Activated CD4-positive, alpha-beta memory T cell treated with anti-CD3 and anti-CD28 coated beads, Interleukin-2, amount 10 ng/mL, durations not matched to agents 7 days and 5 days (primary cell): Measurements from ENCODE around the gene ZNF431. TPM values are rescaled to one million over a fixed set of nuclear protein-coding genes. Genes with fewer than 3 reads are reported as not detected.
"Not testable (repeated sequence)": the region's sequence is repeated elsewhere in the genome, so short reads cannot be mapped to it uniquely, and the experiment has no call there.

Experiments used
- CTCF ChIA-PET: fragments of 350-600 bp; sonication (Branson Sonifier 250); formaldehyde crosslinking; loops from one replicate; lab custom pipeline; 2021; ENCODE audit warnings: antibody characterized with exemption, inconsistent platforms; lab: Charles Lee
- POLR2A ChIA-PET: fragments of 350-600 bp; sonication (Branson Sonifier 250); formaldehyde crosslinking; loops from one replicate; lab custom pipeline; 2021; ENCODE audit warnings: antibody characterized with exemption; lab: Charles Lee
- DNase-seq: peaks from one replicate; pipeline ENCODE4 v3.0.0-alpha.2; 2020
- H3K27ac Mint-ChIP-seq: one replicate; pipeline ENCODE4 v1.8.0; 2021; ENCODE audit warnings: mild to moderate bottlenecking, mixed read lengths
- H3K27me3 Mint-ChIP-seq: one replicate; pipeline ENCODE4 v1.8.0; 2021; ENCODE audit warnings: mixed read lengths
- H3K36me3 Mint-ChIP-seq: one replicate; pipeline ENCODE4 v1.8.0; 2021; ENCODE audit warnings: low read depth, mixed read lengths
- H3K4me1 Mint-ChIP-seq: one replicate; pipeline ENCODE4 v1.8.0; 2021; ENCODE audit warnings: mixed read lengths
- H3K4me3 Mint-ChIP-seq: one replicate; pipeline ENCODE4 v1.8.0; 2021; ENCODE audit warnings: mild to moderate bottlenecking, mixed read lengths
- H3K9me3 Mint-ChIP-seq: one replicate; pipeline ENCODE4 v1.8.0; 2021; ENCODE audit warnings: mixed read lengths
- total RNA-seq, 2 experiments: library from RNA; stranded (reverse); gene quantifications; one replicate each; pipeline ENCODE4 v1.2.3, GENCODE V29; 2021

ZNF431 gene
- total RNA-seq, 2 experiments from 2014 or later: 16.1 to 20.5 TPM

DNA sequence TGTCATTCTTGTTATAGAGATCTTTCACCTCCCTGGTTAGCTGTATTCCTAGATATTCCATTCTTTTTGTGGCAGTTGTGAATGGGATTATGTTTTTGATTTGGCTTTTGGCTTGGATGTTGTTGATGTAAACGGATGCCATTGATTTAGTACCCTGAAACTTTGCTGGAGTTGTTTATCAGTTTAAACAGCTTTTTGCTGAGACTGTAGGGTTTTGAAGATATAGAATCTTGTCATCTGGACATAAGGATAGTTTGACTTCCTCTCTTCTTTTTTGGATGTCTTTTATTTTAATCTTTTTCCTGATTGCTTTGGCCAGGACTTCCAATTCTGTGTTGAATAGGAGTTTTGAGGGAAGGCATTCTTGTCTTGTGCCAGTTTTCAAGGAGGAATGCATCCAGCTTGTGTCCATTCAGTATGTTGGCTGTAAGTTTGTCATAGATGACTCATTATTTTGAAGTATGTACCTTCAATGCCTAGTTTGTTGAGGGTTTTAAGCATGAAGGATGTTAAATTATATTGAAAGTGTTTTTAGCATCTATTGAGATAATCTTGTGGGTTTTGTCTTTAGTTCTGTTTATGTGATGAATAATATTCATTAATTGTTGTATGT is 16.8 kb downstream of the ZNF431 start:
- no peak overlapping the region for H3K4me3 Mint-ChIP-seq
- no peaks in the 10 kb centered on the region for H3K27me3 Mint-ChIP-seq
- DNase-seq: no peak
- H3K9me3 Mint-ChIP-seq: peaks cover 32% of the 10 kb centered on the region
- H3K4me1 Mint-ChIP-seq: no peaks in the 10 kb centered on the region
- ChIA-PET POLR2A (no interaction called here), CTCF (no interaction called here)
- H3K36me3 Mint-ChIP-seq: peaks cover 79% of the 10 kb centered on the region
- H3K27ac Mint-ChIP-seq: no peak overlapping the region

DNA sequence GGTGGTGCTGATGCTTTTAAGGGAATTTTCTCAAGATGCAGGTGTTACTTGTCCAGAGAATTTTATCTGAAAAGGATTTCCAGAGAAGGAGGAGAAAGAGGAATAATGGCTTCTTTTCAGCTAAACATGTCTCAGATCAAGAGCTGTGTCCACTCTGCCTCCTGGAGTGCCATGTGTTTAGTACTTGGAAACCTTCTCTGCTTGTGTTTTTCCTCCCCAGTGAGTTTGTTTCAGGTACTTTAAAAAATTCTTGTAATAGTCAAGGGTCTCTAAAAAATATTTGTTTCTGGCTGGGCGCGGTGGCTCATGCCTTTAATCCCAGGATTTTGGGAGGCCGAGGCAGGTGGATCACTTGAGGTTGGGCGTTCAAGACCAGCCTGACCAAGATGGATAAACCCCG is 22.7 kb downstream of the ZNF431 start:
- no peak for DNase-seq
- ChIA-PET POLR2A (no interaction called here), CTCF (no interaction called here)
- no peaks in the 10 kb centered on the region for H3K4me1 Mint-ChIP-seq
- no peak overlapping the region for H3K4me3 Mint-ChIP-seq
- peaks cover 11% of the 10 kb centered on the region for H3K9me3 Mint-ChIP-seq
- H3K27me3 Mint-ChIP-seq: no peaks in the 10 kb centered on the region
- peaks cover 75% of the 10 kb centered on the region for H3K36me3 Mint-ChIP-seq
- H3K27ac Mint-ChIP-seq: no peak overlapping the region

DNA sequence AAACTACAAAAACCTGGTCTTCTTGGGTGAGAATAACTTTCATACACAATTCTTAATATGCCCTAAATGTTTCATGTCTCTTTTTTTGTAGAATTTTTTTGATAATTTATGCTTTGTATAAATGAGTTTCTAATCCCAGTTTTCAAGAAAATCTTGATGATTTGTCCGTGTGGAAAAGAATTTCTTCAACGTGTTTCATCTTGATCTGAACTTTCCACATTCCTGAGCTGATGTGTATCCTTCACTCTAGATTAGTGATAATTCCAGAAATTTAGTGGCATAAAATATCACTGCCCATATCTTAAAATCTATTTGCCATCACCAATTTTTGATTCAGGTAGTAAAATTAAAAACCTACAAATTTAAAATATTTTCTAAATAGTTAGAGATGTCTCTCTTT is 24.6 kb downstream of the ZNF431 start:
- ChIA-PET POLR2A (no interaction called here), CTCF (no interaction called here)
- Mint-ChIP-seq H3K27ac (no peak overlapping the region), H3K36me3 (peaks cover 74% of the 10 kb centered on the region), H3K9me3 (peaks cover 7% of the 10 kb centered on the region), H3K4me1 (no peaks in the 10 kb centered on the region), H3K27me3 (no peaks in the 10 kb centered on the region), H3K4me3 (no peak overlapping the region)
- DNase-seq: no peak

DNA sequence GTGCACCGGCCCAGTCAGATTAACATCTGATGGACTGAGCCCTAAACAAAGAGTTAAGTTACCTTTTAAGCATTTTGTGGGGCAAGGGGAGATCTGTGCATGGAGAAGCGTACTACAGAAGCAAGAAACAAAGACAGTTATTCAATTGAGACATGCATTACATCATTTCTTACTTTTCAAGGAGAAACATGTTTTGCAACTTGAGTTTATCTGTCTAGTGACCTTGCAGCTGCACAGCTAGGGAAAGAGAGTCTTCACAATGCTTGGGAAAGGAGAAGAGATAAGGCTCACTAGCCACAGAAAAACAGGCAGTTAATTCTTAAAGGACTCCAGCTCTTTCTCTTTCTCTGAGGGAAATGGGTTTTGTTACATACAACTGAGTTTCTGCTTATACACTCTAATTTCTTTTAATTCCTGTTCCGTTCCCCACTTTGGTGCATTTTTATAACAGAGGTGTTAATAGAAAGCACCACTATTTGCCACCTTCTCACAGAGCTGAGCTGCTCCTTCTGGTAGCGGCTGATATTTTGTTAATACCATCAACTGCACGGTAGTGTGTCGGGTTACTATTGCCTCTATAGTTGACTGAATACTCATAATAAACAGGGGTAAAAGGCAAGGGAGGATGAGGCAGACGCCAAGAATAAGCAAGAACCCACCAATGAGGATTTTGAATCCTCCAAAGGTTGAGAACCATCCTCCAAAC is 55.9 kb downstream of the ZNF431 start:
- peaks cover 5% of the 10 kb centered on the region for H3K9me3 Mint-ChIP-seq
- H3K27ac Mint-ChIP-seq: no peak overlapping the region
- H3K4me3 Mint-ChIP-seq: no peak overlapping the region
- H3K27me3 Mint-ChIP-seq: no peaks in the 10 kb centered on the region
- no peaks in the 10 kb centered on the region for H3K4me1 Mint-ChIP-seq
- no peak for DNase-seq
- ChIA-PET CTCF (no interaction called here), POLR2A (no interaction called here)
- H3K36me3 Mint-ChIP-seq: no peaks in the 10 kb centered on the region

DNA sequence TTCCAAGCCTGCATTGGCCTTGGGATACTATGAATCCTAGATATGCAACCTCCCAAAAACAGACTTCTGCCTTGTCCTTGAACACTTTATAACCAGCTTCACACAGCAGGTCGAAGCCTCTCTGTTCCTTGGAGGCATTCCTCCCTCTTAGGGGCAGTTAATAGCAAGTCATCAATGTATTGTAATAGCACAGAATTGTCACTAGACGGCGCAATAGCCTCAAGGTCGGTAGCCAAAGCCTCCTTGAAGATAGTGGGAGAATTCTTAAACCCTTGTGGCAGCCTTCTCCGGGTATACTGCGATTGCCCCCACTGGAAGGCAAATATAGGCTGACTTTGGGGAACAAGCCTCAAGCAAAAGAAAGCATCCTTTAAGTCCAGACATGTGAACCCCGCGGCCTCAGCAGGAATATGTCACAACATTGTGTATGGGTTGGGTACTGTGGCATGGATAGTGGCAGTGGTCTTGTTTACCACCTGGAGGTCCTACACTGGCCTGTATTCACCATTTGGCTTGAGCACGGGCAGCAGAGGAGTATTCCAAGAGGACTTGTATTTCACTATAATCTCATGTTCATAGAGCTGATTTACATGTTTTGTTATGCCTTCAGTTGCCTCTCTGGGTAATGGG is 61.1 kb downstream of the ZNF431 start:
- ChIA-PET POLR2A (no interaction called here), CTCF (interaction anchor here (0.6 to 0.7 kb wide), 3 partner anchors 77 to 296 kb away, joined by 3 to 4 read pairs (median 3); no protein-coding TSS in a partner anchor)
- H3K27ac Mint-ChIP-seq: no peak overlapping the region
- no peaks in the 10 kb centered on the region for H3K4me1 Mint-ChIP-seq
- DNase-seq: no peak
- H3K4me3 Mint-ChIP-seq: no peak overlapping the region
- no peaks in the 10 kb centered on the region for H3K36me3 Mint-ChIP-seq
- peaks cover 2% of the 10 kb centered on the region for H3K9me3 Mint-ChIP-seq
- no peaks in the 10 kb centered on the region for H3K27me3 Mint-ChIP-seq

DNA sequence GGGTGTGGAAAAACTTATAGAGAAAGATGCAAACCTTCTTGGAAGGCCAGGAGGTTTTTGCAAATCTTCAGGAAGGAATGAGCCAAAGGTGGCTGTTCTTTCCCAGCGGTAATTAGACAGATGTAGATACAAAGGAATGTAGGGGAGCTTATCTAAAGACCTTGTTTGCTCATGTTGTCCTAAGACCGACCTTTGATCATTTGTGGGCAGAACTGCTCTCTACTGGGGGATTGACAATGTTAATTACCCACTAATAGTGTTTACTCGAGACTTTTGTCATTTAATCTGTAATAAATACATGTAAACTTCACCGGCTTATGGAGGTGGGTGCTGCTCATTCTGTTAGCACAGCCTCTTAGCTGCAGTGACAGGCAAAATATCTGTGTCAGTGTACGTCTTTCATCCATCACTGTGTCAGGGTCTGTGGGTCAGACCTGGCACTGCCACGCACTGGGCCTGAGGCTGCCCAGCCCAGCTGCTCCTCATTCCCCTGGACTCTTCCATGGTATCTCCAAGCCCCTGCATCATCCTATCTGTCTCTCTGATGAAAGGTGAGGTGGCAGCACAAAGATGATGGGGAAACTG is 68.3 kb downstream of the ZNF431 start:
- no peak for DNase-seq
- Mint-ChIP-seq H3K36me3 (no peaks in the 10 kb centered on the region), H3K27me3 (no peaks in the 10 kb centered on the region), H3K4me3 (no peak overlapping the region), H3K9me3 (peaks cover 6% of the 10 kb centered on the region), H3K27ac (no peak overlapping the region), H3K4me1 (no peaks in the 10 kb centered on the region)
- ChIA-PET CTCF (no interaction called here), POLR2A (no interaction called here)

DNA sequence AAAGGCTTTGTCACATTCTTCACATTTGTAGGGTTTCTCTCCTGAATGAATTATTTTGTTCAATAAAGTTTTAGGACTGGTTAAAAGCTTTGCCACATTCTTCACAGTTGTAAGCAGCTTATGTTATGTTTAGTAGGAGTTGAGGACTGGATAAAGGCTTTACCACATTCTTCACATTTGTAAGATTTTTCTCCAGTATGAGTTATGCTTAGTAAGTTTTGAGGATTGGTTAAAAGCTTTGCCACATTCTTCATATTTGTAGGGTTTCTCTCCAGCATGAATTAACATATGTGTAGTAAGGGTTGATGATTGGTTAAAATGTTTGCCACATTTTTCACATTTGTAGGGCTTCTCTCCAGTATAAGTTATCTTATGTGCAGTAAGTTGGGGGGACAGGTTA is 79.9 kb downstream of the ZNF431 start:
- ChIA-PET CTCF (no interaction called here), POLR2A (no interaction called here)
- Mint-ChIP-seq H3K27me3 (no peaks in the 10 kb centered on the region), H3K27ac (no peak overlapping the region), H3K9me3 (peaks cover 5% of the 10 kb centered on the region), H3K4me1 (no peaks in the 10 kb centered on the region), H3K36me3 (no peaks in the 10 kb centered on the region), H3K4me3 (no peak overlapping the region)
- no peak for DNase-seq

DNA sequence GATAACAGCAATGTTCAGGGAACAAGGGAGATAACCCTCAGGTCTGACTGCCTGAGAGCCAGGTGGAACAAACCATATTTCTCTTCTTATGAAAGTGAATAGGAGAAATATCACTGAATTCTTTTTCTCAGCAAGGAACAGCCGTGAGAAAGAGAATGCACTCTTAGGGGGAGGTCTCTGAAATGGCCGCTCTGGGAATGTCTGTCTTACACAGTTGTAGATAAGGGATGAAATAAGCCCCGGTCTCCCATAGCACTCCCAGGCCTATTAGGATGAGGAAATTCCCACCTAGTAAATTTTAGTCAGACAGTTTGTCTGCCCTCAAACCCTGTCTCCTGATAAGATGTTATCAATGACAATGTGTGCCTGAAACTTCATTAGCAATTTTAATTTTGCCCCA is 88.1 kb downstream of the ZNF431 start:
- CTCF ChIA-PET, H3K36me3 Mint-ChIP-seq: not testable (repeated sequence)

DNA sequence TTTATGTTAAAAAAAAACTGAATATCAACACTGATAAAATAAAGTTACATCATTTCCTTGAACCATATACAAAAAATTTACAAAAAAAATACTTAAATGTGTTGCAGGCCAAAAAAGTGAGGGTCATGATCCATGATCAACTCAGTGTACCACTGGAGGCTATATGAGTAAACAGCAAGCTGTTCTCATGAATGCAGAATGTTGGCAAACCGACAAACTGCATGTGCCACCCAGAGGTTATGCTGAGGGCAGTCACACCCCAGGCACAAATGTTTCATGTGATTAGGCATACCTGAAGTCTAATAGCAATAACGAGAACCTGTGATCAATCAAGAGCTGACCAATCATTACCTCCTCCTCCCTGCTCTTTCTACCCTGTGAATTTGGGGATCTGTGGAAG is 91.9 kb downstream of the ZNF431 start:
- H3K4me3 Mint-ChIP-seq: no peak overlapping the region
- no peaks in the 10 kb centered on the region for H3K27me3 Mint-ChIP-seq
- no peaks in the 10 kb centered on the region for H3K36me3 Mint-ChIP-seq
- H3K27ac Mint-ChIP-seq: no peak overlapping the region
- no peaks in the 10 kb centered on the region for H3K4me1 Mint-ChIP-seq
- no peak for DNase-seq
- POLR2A ChIA-PET: no interaction called here
- peaks cover 36% of the 10 kb centered on the region for H3K9me3 Mint-ChIP-seq
- CTCF ChIA-PET: no interaction called here

More for the DNA sequence above, 88.1 kb downstream of the ZNF431 start:
- DNase-seq, H3K4me1 Mint-ChIP-seq, H3K27me3 Mint-ChIP-seq, H3K27ac Mint-ChIP-seq, H3K4me3 Mint-ChIP-seq: not testable (repeated sequence)
- POLR2A ChIA-PET: interaction anchor here (1.0 kb wide), 1 partner anchor 210 kb away, joined by 3 read pairs; the partner anchor contains the start of gene ZNF430
- peaks cover 32% of the 10 kb centered on the region for H3K9me3 Mint-ChIP-seq

- peaks cover 22% of the 10 kb centered on the region for H3K9me3 Mint-ChIP-seq
- H3K4me3 Mint-ChIP-seq, H3K27me3 Mint-ChIP-seq, CTCF ChIA-PET, H3K36me3 Mint-ChIP-seq, DNase-seq, H3K27ac Mint-ChIP-seq, POLR2A ChIA-PET, H3K4me1 Mint-ChIP-seq: not testable (repeated sequence)
These were observed 94.9 kb downstream of the ZNF431 start for GRCh38 chr19:21236751-21237150.

- Mint-ChIP-seq H3K27me3 (no peaks in the 10 kb centered on the region), H3K36me3 (no peaks in the 10 kb centered on the region), H3K9me3 (peaks cover 21% of the 10 kb centered on the region), H3K4me1 (no peaks in the 10 kb centered on the region), H3K27ac (no peak overlapping the region), H3K4me3 (no peak overlapping the region)
- ChIA-PET CTCF (no interaction called here), POLR2A (no interaction called here)
- DNase-seq: no peak
These were observed 96.8 kb downstream of the ZNF431 start for GRCh38 chr19:21238670-21239069.
